Left lobe of liver (tissue), 2 donors: ENCODE measurements around the gene TMF1. TPM values are rescaled to one million over a fixed set of nuclear protein-coding genes. Genes with fewer than 3 reads are reported as not detected.

Experiments used
- ATAC-seq: fragments of 200-7000 bp; cut with Tn5 transposase; one replicate; pipeline ENCODE4 v1.9.1; 2020; ENCODE audit warnings: mild to moderate bottlenecking, moderate library complexity
- DNase-seq: peaks from one replicate; pipeline ENCODE4 v3.0.0-alpha.2; 2020; ENCODE audit warnings: low spot score
- total RNA-seq: library from RNA; stranded (reverse); gene quantifications from one replicate; pipeline ENCODE4 v1.2.1, GENCODE V29; 2021
- donor health status: DM: no; HTN: no; CAD: no; lungs with moderate emphysema.
- donor health status: DM: no; HTN: yes; CAD: no.

Gene TMF1
- total RNA-seq, 1 donor from 2014 or later, result 9.2 TPM

GRCh38 chr3:69080233-69080920 lies 28.2 kb upstream of the TMF1 start, which contains the start of gene UBA3:
Gene UBA3, minus strand, starts transcription at chr3:69080365. Its CDS starts 12 bp downstream, at chr3:69080353.
- ATAC-seq, result peak; percentile 90

GRCh38 chr3:69079269-69080159 lies 27.4 kb upstream of the TMF1 start:
- peak; percentile 56 for ATAC-seq
- no peak for DNase-seq

More at GRCh38 chr3:69080233-69080920, 28.2 kb upstream of the TMF1 start, which contains the start of gene UBA3:
- peak; percentile 91 for DNase-seq

- DNase-seq (no peak), ATAC-seq (no peak)
These were observed 20.8 kb upstream of the TMF1 start for GRCh38 chr3:69072928-69073327.

GRCh38 chr3:69066121-69066520 lies 14.0 kb upstream of the TMF1 start:
- ATAC-seq (no peak), DNase-seq (no peak)

- DNase-seq (no peak), ATAC-seq (no peak)
These were observed 13.3 kb upstream of the TMF1 start for GRCh38 chr3:69065318-69065964.

- ATAC-seq (no peak), DNase-seq (no peak)
These were observed 11.5 kb upstream of the TMF1 start for GRCh38 chr3:69063636-69064035.

GRCh38 chr3:69059688-69060087 lies 7.6 kb upstream of the TMF1 start:
- ATAC-seq (no peak), DNase-seq (no peak)

GRCh38 chr3:69058947-69059224 lies 6.8 kb upstream of the TMF1 start:
- DNase-seq, result no peak
- ATAC-seq, result no peak

GRCh38 chr3:69058180-69058946 lies 6.2 kb upstream of the TMF1 start:
- DNase-seq (no peak), ATAC-seq (no peak)

GRCh38 chr3:69052472-69052898 lies 352 bp upstream of the TMF1 start:
- no peak for ATAC-seq
- no peak for DNase-seq

- ATAC-seq (no peak), DNase-seq (no peak)
These were observed 3.1 kb downstream of the TMF1 start for GRCh38 chr3:69048990-69049389.

- DNase-seq (no peak), ATAC-seq (no peak)
These were observed 7.5 kb downstream of the TMF1 start for GRCh38 chr3:69044608-69045007.

- DNase-seq, result no peak
- no peak for ATAC-seq
These were observed 18.7 kb downstream of the TMF1 start for GRCh38 chr3:69033470-69033869.

- no peak for DNase-seq
- ATAC-seq, result no peak
These were observed 19.4 kb downstream of the TMF1 start for GRCh38 chr3:69032737-69033136.

GRCh38 chr3:69032142-69032541 lies 20.0 kb downstream of the TMF1 start:
- DNase-seq (no peak), ATAC-seq (no peak)

GRCh38 chr3:69031635-69032034 lies 20.5 kb downstream of the TMF1 start:
- ATAC-seq (no peak), DNase-seq (no peak)

- no peak for DNase-seq
These were observed 31.3 kb downstream of the TMF1 start for GRCh38 chr3:69020857-69021256.

GRCh38 chr3:69020424-69020823 lies 31.7 kb downstream of the TMF1 start:
- DNase-seq (no peak), ATAC-seq (no peak)

More at GRCh38 chr3:69020857-69021256, 31.3 kb downstream of the TMF1 start:
- no peak for ATAC-seq

- DNase-seq (no peak), ATAC-seq (no peak)
These were observed 35.2 kb downstream of the TMF1 start for GRCh38 chr3:69016901-69017300.

GRCh38 chr3:69016102-69016501 lies 36.0 kb downstream of the TMF1 start:
- DNase-seq, result no peak
- ATAC-seq, result no peak

- DNase-seq (no peak), ATAC-seq (no peak)
These were observed 38.0 kb downstream of the TMF1 start for GRCh38 chr3:69014022-69014580.
